K562 (cell line): Measurements from ENCODE around the gene SLC35A2. TPM values are rescaled to one million over a fixed set of nuclear protein-coding genes. Genes with fewer than 3 reads are reported as not detected.
A peak's percentile ranks its signal among the peaks of the same experiment; 100 is the strongest.

Experiments
- BRCA1 ChIP-seq, 2 experiments: fragments of 450-650 bp in 1 of 2; sonication (generic) in 1 of 2; formaldehyde crosslinking in 1 of 2; IDR thresholded peaks; 2 replicates each; pipeline versions ENCODE4 v1.5.0 to v1.6.1; 2017 to 2020; ENCODE audit warnings: mild to moderate bottlenecking in 1 of 2, missing genetic modification reagents in 1 of 2
- CAMTA2 ChIP-seq: fragments of 250-450 bp; sonication (Bioruptor Pico); conservative IDR thresholded peaks from 2 replicates; pipeline ENCODE4 v1.5.1; 2022
- ELF2 ChIP-seq: fragments of 250-450 bp; sonication (Bioruptor Pico); IDR thresholded peaks from 2 replicates; pipeline ENCODE4 v1.5.0; 2021; ENCODE audit warnings: mild to moderate bottlenecking
- FOSL1 ChIP-seq: fragments of 200-800 bp; sonication (Bioruptor generic); conservative IDR thresholded peaks from 2 replicates; pipeline ENCODE4 v1.6.1; 2016; ENCODE audit warnings: missing genetic modification characterization, missing compliant biosample characterization
- FOXJ2 ChIP-seq: fragments of 200-800 bp; sonication (Bioruptor generic); IDR thresholded peaks from 2 replicates; pipeline ENCODE4 v1.6.1; 2016; ENCODE audit warnings: missing genetic modification characterization, missing compliant biosample characterization
- FOXK1 ChIP-seq: sonication (generic); formaldehyde crosslinking; IDR thresholded peaks from 2 replicates; pipeline ENCODE4 v1.8.0; 2022; ENCODE audit warnings: missing genetic modification reagents, mild to moderate bottlenecking, borderline replicate concordance
- HDAC2 ChIP-seq: fragments of 450-650 bp; IDR thresholded peaks from 2 replicates; pipeline ENCODE4 v1.6.1; 2016; ENCODE audit warnings: mild to moderate bottlenecking
- HOXB6 ChIP-seq: fragments of 250-450 bp; sonication (Bioruptor Pico); IDR thresholded peaks from 2 replicates; pipeline ENCODE4 v1.5.1; 2022; ENCODE audit warnings: mild to moderate bottlenecking, borderline replicate concordance
- KDM5B ChIP-seq: fragments of 200-600 bp; sonication (generic); IDR thresholded peaks from 2 replicates; pipeline ENCODE4 v1.6.1; 2012; ENCODE audit warnings: low read depth, mild to moderate bottlenecking, moderate library complexity, low read length, control low read depth, inconsistent platforms; ENCODE audit not compliant: insufficient replicate concordance
- L3MBTL2 ChIP-seq: fragments of 450-650 bp; IDR thresholded peaks from 2 replicates; pipeline ENCODE4 v1.6.1; 2016; ENCODE audit warnings: mild to moderate bottlenecking, moderate library complexity
- MAZ ChIP-seq, 2 experiments: fragments of 450-650 bp in 1 of 2; sonication (generic) in 1 of 2; formaldehyde crosslinking; IDR thresholded peaks in 1 of 2; conservative IDR thresholded peaks in 1 of 2; 2 replicates each; pipeline versions ENCODE4 v1.4.0 to v1.5.0; 2020; ENCODE audit warnings: mild to moderate bottlenecking in 1 of 2, missing genetic modification reagents in 1 of 2
- PATZ1 ChIP-seq: fragments of 250-450 bp; sonication (Bioruptor Pico); IDR thresholded peaks from 2 replicates; pipeline ENCODE4 v1.5.0; 2020; ENCODE audit warnings: mild to moderate bottlenecking, borderline replicate concordance
- POLR2B ChIP-seq: fragments of 450-650 bp; IDR thresholded peaks from 2 replicates; pipeline ENCODE4 v1.6.1; 2018; ENCODE audit warnings: low read depth; ENCODE audit not compliant: partially characterized antibody
- SPI1 ChIP-seq: IDR thresholded peaks from 2 replicates; pipeline ENCODE4 v1.6.1; 2011; ENCODE audit warnings: low read depth, low read length, control low read depth, borderline replicate concordance
- ZEB2 ChIP-seq: fragments of 450-650 bp; IDR thresholded peaks from 2 replicates; pipeline ENCODE4 v1.6.1; 2016
- ZFPM2 ChIP-seq: fragments of 250-450 bp; sonication (Bioruptor Pico); IDR thresholded peaks from 2 replicates; pipeline ENCODE4 v1.5.1; 2022; ENCODE audit warnings: mild to moderate bottlenecking
- ZNF12 ChIP-seq: sonication (generic); formaldehyde crosslinking; IDR thresholded peaks from 2 replicates; pipeline ENCODE4 v1.4.0; 2020; ENCODE audit warnings: mild to moderate bottlenecking, missing genetic modification reagents
- polyA plus RNA-seq, 8 experiments: library from polyadenylated mRNA; depleted of rRNA in 4 of 8; stranded (reverse) in 5 of 8; unstranded in 3 of 8; fragments of >200 nt; fragmentation: Nextera tagmentation in 2 of 8; fragmentation: Illumina TruSeq in 1 of 8; extraction: Ambion mirVana in 2 of 8; extraction: Trizol in 1 of 8; gene quantifications; 2 replicates each; pipeline versions ENCODE4 v1.2.1 to v1.2.3, GENCODE V29; 2011 to 2014; ENCODE audit warnings: inconsistent platforms in 1 of 8, missing spikeins in 1 of 8
- total RNA-seq, 7 experiments: library from RNA; depleted of rRNA in 6 of 7; stranded (reverse); fragments of >200 nt in 6 of 7; fragmentation: Illumina TruSeq in 2 of 7; extraction: Trizol in 2 of 7; gene quantifications; 2 replicates each; pipeline versions ENCODE4 v1.2.1 to v1.2.3, GENCODE V29; 2011 to 2021; ENCODE audit warnings: low replicate concordance in 1 of 7
- TF ChIP-seq, protein P1 (sequence below): sonication (generic); formaldehyde crosslinking; IDR thresholded peaks from 2 replicates; pipeline ENCODE4 v1.8.0; 2023; ENCODE audit warnings: mild to moderate bottlenecking, missing genetic modification reagents
- TF ChIP-seq, protein P2 (sequence below), 2 experiments: fragments of 250-450 bp in 1 of 2; fragments of 450-650 bp in 1 of 2; sonication (Bioruptor Pico) in 1 of 2; IDR thresholded peaks; 2 replicates each; pipeline versions ENCODE4 v1.6.1 to v1.8.0; 2016 to 2021; ENCODE audit warnings: mild to moderate bottlenecking in 2 of 2, moderate library complexity in 2 of 2, missing compliant biosample characterization in 1 of 2, missing genetic modification characterization in 1 of 2

SLC35A2 gene
- total and polyA plus RNA-seq, 9 of the 15 experiments (the other 6 are each of a cell fraction or from before 2014, with no cell fraction given): 3.3 to 38.9 (median 20.0) TPM

GRCh38 chrX:48911412-48912182 is at the start of gene SLC35A2 (continued):
- TF ChIP-seq L3MBTL2 (peak; percentile 43; the same call in 1 of the 2 replicates), ZFPM2 (CRISPR knock-in tag) (peak; percentile 92; the same call in 1 of the 2 replicates), HDAC2 (0 out of 2 replicates have a peak, but pooled peaks have one; percentile 60), ZEB2 (no peak; the same call in 1 of the 2 replicates), SPI1 (peak; percentile 76), ZNF12 (CRISPR knock-in tag) (0 out of 2 replicates have a peak, but pooled peaks have one; percentile 66), FOXJ2 (tag) (0 out of 2 replicates have a peak, but pooled peaks have one; percentile 50), HOXB6 (CRISPR knock-in tag) (peak; percentile 55; the same call in 1 of the 2 replicates), POLR2B (peak; percentile 82), KDM5B (peak; percentile 81), MAZ (CRISPR knock-in tag; conservative IDR thresholded peaks at IDR 0.05 in 1 of 2, IDR thresholded peaks at IDR 0.05 in 1 of 2) (0 out of 4 replicates have a peak, but pooled peaks of 1 of the 2 experiments have one; percentile 39), PATZ1 (CRISPR knock-in tag) (peak; percentile 93), BRCA1 (IDR thresholded peaks at IDR 0.05) (no peak), BRCA1 (CRISPR knock-in tag; IDR thresholded peaks at IDR 0.05) (no peak), CAMTA2 (peak; percentile 93; the same call in 1 of the 2 replicates), FOXK1 (CRISPR knock-in tag) (no peak), FOSL1 (tag) (peak; percentile 58; the same call in 1 of the 2 replicates), ELF2 (CRISPR knock-in tag) (peak; percentile 96)
- TF ChIP-seq, protein P1, sequence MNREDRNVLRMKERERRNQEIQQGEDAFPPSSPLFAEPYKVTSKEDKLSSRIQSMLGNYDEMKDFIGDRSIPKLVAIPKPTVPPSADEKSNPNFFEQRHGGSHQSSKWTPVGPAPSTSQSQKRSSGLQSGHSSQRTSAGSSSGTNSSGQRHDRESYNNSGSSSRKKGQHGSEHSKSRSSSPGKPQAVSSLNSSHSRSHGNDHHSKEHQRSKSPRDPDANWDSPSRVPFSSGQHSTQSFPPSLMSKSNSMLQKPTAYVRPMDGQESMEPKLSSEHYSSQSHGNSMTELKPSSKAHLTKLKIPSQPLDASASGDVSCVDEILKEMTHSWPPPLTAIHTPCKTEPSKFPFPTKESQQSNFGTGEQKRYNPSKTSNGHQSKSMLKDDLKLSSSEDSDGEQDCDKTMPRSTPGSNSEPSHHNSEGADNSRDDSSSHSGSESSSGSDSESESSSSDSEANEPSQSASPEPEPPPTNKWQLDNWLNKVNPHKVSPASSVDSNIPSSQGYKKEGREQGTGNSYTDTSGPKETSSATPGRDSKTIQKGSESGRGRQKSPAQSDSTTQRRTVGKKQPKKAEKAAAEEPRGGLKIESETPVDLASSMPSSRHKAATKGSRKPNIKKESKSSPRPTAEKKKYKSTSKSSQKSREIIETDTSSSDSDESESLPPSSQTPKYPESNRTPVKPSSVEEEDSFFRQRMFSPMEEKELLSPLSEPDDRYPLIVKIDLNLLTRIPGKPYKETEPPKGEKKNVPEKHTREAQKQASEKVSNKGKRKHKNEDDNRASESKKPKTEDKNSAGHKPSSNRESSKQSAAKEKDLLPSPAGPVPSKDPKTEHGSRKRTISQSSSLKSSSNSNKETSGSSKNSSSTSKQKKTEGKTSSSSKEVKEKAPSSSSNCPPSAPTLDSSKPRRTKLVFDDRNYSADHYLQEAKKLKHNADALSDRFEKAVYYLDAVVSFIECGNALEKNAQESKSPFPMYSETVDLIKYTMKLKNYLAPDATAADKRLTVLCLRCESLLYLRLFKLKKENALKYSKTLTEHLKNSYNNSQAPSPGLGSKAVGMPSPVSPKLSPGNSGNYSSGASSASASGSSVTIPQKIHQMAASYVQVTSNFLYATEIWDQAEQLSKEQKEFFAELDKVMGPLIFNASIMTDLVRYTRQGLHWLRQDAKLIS (CRISPR knock-in tag): 0 out of 2 replicates have a peak, but pooled peaks have one; percentile 17
- TF ChIP-seq, protein P2, sequence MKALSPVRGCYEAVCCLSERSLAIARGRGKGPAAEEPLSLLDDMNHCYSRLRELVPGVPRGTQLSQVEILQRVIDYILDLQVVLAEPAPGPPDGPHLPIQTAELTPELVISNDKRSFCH (CRISPR knock-in tag; IDR thresholded peaks at IDR 0.05): no peak
- TF ChIP-seq, protein P2 (tag; IDR thresholded peaks at IDR 0.05): peak; percentile 24; the same call in 1 of the 2 replicates
